Measurements from ENCODE around the gene EYS.
"Not testable (repeated sequence)": the region's sequence is repeated elsewhere in the genome, so short reads cannot be mapped to it uniquely, and the experiment has no call there.

The EYS gene

DNA sequence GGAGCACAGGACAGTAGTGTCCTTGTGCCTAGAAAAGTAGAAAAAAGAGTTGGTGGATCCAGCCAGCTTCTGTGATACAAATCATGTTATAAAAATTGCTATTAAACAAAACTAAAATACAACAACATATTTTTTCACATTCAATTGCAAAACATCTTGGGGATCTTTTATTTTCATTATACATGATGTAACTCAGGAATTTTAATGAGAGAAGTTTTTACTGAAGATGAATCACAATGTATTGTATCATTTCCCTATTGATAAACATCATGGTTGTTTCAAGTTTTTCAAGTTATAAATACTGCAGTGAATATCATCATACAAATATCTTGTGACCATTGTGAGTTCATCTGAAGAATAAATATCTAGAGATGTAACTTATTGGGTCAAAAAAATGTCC lies 1463.4 kb downstream of the EYS start:
- DNase-seq (ENCODE audit: low read depth in 3 of 3), result no peak

DNA sequence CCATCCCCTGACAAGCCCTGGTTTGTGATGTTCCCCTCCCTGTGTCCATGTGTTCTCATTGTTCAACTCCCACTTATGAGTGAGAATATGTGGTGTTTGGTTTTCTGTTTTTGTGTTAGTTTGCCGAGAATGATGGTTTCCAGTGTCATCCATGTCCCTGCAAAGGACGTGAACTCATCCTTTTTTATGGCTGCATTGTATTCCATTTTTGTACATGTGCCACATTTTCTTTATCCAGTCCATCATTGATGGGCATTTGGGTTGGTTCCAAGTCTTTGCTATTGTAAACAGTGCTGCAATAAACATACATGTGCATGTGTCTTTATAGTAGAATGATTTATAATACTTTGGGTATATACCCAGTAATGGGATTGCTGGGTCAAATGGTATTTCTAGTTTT lies 1468.1 kb downstream of the EYS start:
- not testable (repeated sequence) for DNase-seq (ENCODE audit: low read depth in 3 of 3)

DNA sequence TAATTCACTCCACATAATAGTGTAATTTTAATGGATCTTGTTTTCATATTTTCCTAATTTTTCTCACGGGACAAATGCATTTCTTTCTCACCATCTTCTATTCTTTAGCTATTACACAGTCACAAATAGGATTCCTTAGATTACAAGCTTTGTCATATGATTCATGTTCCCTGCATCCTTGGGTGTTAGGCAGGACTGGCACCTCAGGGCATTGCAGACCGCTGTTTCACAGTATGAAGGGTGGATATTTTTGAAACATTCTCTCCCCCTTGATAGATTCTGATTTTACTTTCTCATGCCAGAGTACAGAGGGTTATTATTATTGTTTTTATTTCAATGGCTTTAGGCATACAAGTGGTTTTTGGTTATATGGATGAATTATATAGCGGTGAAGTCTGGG lies 1469.0 kb downstream of the EYS start:
- DNase-seq (ENCODE audit: low read depth in 3 of 3), result no peak

DNA sequence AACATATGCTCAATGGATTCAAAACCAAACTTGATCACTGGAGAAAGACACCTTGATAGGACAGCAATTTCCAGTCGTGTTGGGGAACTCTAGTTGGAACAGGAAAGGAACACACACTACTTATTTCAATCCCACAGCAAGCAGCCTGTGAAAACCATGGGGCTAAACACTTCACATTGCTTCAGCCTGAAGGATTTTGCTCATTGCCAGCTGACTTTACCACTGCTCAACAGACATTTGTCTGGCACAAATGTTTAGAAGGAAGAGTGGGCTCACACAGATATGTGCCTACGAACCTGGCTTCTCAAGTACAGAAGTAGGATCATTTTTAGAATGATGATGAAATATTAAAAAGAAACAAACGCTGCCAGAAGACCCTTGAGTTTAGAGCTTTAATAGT lies 1473.3 kb downstream of the EYS start:
- DNase-seq (ENCODE audit: low read depth in 3 of 3), result no peak

DNA sequence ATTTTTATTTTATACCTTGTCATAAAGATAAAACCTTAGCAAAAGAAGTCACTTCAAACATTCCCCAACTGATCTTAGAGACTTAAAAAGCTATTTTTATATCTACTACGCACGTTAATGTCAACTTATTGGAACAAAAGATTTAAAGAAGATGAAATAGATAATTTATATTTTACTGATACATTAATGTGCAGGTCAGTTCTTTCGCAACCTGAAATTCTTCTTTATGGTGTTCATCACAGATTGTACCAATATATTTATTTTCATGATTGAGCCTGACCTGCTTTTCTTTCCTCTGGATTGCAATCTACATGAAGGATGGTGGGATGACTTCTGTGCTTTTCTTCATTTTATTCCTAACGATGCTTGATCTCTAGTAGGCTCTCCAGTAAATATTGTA lies 1475.1 kb downstream of the EYS start:
- DNase-seq (ENCODE audit: low read depth in 3 of 3), result no peak

DNA sequence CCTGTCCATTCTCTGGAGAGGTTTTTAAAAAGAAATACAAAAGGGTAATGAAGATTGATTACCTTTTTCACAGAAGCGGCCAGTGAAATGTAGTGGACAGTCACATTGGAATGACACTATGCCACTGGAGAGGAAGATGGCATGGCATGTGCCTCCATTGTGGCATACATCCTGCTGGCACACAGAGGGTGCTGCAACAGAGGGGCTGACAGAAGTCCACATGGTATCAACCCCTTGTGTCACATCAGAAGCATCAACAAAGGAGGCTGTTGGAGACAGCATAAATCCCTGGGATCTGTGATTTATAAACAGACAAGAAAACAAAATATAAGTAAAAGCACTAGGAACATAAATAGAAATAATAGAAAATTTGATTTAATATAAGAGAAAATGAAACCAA lies 1476.5 kb downstream of the EYS start:
- no peak for DNase-seq (ENCODE audit: low read depth in 3 of 3)

DNA sequence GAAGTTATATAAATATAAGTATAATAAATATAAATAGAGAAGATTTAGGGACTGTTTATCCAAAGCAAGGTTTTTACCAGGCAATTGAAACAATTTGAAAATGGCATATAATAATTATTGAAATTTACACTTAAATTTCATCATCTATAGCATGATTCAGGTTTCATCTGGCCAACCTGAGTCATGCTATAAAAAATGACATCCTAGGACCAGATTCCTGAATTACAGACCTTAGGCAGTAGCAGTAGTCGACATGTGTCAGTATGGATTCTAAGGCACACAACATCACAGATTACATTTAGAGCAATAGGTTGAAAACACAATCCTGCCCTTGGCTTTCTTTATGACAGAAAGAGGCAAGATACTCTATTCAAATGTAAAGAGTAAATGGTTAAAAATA lies 1479.2 kb downstream of the EYS start:
- no peak for DNase-seq (ENCODE audit: low read depth in 3 of 3)

DNA sequence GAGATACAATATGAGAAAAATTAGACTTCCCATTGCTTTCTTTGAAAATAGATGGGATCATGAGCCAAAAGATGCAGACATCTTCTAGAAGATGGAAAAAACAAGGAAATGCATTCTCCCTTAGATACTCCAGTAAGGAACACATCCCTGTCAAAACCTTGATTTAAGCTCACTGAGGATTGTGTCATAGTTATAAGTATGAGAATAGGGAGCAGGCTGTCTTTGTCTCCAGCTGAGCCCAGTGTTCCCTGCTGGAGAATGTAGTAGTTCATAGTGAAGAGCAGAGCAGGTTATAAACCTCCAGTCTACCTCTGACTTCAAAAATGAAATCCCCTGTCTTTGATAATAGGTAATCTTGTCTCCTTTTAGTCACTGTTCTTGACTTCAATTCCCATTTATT lies 1481.5 kb downstream of the EYS start:
- DNase-seq (ENCODE audit: low read depth in 3 of 3), result no peak

DNA sequence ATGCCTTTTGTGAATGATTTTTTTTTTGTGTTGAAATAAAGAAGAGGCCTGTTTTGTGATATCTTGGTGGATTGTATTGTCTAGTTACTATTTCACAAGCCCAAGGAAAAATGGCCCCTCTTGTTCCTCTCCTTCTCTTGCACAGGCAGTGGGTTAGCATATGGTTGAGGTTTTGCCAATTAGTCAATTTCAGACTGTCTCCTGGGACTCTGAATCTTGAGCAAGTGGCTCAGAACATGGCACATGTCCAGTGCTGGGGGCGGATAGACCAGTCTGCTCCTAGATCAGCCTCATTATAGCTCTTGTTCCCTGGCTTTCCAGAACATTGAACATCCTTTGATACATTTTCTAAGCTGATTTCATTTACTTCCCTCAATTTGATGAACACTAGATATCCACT lies 1482.2 kb downstream of the EYS start:
- DNase-seq (ENCODE audit: low read depth in 3 of 3), result no peak

DNA sequence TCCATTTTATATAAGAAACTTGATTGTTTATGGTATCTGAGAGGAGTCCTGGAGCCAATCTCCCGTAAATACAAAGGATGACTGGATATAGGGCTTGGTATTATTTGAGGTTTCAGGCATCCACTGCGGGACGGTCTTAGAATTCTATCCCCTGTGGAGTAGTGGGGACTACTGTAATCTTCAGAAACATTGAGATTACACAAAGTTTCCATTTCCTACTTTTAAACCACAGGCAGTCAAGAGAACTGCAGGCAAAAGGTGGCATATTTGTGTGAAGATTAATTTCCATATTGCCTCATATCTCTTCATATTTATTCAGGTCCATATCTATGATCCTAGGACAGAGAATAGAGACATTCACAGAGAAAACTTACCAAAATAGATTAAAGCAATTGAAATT lies 1485.2 kb downstream of the EYS start:
- no peak for DNase-seq (ENCODE audit: low read depth in 3 of 3)

DNA sequence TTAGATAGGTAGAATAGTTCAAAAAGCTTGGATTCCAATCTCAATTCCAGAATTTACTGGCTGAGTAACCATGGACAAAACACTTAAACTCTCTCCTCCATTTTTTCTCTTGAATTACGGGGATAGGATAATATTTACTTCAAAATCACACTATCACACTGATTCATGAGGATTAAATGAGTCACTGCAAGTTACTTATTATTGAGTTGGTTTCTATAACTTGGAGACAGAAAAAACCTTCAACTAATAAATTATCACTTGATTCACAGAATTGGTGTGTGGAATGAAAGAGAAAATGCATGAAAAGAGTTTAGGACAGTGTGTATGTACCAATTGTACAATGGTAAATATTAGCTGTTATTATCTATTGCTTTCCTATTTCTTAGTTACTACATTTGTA lies 1486.2 kb downstream of the EYS start:
- DNase-seq (ENCODE audit: low read depth in 3 of 3), result no peak

DNA sequence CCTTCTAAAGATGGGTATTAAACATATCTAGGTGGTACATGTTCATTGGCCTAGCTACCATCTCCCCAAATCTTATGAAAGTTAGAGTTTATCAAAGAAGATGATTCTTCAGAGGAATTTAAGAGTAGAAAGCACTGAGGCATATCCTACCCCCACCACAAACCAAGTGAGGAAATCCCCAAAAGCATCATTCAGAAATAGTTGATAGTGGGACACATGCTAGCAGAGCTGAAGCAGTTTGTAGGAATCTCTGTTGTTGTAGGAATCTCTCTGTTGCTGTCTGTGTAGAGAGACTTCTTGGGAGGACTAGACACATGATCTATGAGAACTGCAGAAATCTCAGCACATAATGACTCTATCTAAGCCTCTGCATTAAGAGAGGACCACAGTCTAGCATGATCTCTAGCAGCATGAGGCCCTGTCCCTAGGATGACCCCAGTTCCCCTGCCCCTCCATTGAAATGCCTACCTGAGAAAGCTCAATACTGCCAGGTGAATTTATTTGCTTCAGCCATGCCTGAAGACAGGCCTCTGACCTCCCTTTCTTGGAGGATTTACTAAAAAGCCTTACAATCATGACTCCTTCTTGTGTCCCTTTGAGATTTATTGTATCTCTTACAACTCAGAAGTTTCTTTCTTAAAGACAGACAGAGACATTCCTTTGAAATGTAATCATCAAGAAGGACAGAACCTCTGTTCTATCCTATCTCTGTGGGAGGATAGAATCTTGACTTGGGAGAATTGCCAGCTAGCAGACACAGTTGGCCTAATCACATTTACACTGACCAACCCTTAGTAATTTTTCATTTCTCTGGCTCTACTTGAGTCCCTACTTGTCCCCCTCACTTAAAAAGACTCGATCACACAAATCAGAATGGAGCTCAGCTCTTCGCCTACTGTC lies 1489.1 kb downstream of the EYS start:
- DNase-seq (ENCODE audit: low read depth in 3 of 3), result no peak

DNA sequence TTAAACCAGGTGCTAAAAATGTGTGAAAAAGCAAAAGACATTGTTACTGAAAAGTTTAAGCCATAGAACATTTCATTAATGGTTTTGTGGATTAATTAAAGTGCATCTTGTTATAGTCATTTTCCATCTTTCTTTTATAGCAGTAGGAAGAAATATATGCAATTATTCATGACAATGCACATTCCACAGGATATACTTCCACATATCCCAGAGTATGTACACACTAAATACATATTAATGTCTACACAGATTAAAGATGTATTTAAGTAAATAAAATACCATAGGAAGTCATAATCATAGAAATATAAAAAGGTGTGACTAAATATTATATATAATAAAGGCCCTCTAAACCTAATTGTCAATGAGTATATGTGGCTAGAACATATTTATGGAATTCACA lies 1492.7 kb downstream of the EYS start:
- DNase-seq (ENCODE audit: low read depth in 3 of 3), result no peak

DNA sequence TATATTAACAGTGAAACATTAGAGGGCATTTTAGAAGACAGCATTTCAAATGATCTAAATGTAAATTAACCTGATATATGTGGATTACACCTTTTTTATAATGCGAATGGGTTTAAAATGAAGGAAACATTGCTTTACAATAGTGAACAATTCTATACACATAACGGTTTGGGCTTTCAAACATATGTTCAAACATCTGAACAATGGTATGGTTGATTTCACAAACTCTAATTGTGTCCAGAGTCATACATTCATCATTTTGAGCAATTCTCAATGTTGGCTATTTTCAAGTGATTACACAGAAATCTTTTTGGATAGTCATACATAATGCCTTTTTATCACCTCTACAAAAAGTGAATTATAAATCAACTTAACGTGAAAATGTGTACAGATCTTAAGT lies 1493.3 kb downstream of the EYS start:
- no peak for DNase-seq (ENCODE audit: low read depth in 3 of 3)

DNA sequence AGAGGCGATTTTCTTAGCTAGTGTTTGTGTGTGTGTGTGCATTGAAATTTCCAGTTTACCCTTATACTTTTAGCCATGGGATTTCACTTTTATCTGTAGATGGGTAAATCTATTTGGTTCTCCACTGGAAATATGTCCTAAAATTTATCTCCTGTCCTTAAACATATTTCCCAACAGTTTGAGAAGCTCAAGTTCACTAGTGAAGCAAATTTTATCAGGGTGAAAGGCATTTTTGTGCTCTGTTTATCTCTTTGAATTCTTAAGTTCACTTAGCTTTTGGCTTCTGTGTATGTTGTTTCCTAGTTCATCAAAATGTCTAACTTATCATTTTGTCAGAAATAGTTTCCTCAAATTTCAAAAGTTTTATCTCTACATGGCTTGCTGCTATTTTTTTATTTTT lies 1509.8 kb downstream of the EYS start:
- no peak for DNase-seq (ENCODE audit: low read depth in 3 of 3)

DNA sequence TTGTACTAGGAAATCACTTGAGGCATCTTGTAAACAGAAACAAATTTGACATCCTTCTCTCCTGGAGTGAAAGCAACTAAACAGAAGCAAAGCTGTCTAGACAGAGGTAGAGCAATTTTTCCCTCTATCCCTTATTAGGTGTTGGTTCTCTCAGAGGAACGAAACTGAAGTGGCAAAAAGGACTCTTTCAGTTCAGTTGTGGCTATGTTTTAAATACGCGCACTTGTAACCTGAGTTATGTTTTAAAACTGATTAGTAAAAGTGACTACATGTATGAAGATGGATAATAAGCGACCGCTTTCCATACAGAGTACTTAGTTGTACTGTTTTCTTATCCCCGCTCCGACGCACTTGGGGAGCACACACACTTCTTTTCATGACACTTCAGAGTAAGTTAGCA lies 1520.4 kb downstream of the EYS start:
- DNase-seq (ENCODE audit: low read depth in 3 of 3), result no peak

DNA sequence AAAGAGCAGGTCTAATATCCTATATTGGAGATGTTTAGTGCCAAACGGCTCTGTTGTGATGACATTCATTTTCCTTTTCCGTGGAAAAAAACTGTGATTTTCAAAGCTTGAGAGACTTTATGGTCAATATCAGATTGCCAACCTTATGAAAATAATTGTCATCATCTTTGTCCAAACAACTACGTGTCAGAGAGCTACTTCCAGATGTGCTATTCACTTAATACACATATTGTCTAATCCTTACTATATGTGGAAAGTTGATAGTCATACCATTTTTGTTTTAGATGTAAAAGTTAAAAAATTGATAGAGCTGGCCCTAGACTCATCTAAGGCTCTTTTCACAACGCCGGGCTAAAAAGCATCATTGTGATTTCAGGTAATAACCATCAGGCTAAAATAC lies 1521.4 kb downstream of the EYS start:
- no peak for DNase-seq (ENCODE audit: low read depth in 3 of 3)

DNA sequence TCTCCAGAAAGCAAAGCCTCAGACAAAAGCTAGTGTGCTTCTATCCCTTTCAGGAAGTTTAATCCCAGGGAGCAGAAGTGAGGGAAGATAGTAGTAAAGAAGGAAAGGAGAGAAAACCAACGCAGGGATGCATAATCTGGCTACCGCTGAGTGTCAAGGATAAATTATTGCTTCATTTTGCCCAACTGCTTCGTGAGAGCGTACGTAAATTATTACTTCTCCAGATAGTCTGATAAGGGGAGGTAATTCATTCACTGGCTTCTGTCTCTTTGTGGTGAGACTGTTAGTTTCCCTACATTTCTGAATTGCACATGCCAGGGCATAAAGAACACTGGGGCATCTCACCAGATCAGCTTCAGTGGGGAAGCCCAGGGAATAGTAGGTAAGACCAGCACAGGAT lies 1531.7 kb downstream of the EYS start:
- no peak for DNase-seq (ENCODE audit: low read depth in 3 of 3)

DNA sequence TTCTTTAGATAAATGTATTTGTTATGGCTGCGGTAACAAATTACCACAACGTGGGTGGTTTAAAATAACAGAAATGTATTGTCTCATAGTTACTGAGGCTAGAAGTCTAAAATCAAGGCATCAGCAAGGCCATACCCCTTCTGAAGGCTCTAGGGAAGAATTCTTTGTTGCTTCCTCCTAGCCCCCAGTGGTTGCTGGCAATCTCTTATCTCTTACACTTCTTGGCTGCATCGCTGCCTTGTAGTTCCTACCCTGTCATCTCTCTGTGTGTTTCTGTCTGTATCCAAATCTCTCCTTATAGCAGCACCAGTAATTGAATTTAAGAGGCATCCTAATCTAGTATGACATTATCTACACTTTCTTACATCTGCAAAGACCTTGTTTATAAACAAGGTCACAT lies 1536.7 kb downstream of the EYS start:
- DNase-seq (ENCODE audit: low read depth in 3 of 3), result no peak

DNA sequence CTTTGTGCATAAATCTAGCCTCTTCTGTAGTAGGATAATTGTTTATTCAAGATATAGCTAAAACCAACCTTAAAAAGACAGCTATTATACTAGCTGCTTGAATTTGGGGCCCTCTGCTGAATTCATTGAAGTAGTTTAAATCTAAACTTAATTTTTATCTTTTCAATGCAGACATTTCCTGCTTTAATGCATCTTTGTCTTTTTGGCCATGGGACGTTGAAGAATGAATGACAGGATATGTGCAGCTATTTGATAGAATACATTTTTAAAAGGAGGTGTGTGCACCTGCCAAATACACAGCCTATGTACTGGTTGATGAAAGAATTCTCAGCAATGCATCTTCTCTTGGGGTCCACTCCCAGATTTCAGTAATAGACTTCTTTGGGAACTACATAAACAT lies 1546.5 kb downstream of the EYS start:
- DNase-seq (ENCODE audit: low read depth in 3 of 3), result no peak

DNA sequence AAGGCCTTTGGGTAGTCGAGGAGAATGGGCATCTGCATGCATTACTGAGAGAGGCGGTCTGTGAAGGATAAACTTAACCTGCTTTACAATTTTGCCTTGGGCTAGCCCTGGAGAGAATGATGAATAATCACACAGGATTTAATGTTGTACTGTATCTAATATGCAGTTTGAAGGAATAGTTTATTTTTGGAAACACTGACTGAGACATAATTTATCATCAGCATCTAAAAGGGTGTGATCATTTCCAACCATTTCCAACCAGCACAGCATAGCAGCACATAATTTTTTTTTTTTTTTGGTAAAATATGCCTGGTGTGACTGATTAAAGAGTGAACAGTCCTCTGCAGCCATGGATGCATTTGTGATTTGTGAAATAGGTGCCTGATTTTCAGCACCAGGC lies 1552.0 kb downstream of the EYS start:
- no peak for DNase-seq (ENCODE audit: low read depth in 3 of 3)

DNA sequence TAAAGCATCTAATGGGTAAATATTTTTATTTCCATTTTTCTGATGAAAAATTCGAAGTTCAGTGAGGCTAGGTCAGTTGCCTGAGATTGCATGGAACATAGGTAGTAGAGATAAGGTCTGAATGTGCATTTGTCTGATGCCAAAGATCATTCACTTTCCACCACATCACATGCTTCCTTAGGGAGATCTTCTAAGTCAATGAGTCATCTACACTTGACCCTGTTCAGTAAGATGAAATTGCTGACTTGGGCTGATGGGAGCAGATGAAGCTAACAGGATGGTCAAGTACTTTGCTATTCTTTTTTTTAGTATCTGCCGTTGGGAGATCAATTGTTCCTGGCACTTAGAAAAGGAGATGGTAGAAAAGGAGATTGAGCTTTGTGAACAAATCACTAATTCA lies 1560.2 kb downstream of the EYS start:
- DNase-seq (ENCODE audit: low read depth in 3 of 3), result no peak

DNA sequence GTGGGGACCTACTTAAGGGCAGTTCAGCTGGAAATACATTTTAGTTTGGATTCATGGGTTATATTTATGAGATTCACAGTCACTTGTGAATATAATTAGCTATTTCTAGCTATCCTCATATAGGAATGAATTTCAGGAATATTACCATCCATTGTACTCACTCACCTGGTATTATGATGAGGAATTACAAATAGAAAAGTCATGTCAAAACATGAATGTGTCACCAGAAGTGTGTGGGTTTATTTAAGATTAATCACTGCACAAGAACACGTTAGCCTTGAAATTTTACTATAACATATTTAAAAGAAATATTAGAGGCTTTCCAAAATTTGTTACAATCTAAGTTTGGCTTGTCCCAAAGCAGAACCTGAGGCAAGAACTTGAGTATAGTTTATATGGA lies 1560.9 kb downstream of the EYS start:
- DNase-seq (ENCODE audit: low read depth in 3 of 3), result no peak

DNA sequence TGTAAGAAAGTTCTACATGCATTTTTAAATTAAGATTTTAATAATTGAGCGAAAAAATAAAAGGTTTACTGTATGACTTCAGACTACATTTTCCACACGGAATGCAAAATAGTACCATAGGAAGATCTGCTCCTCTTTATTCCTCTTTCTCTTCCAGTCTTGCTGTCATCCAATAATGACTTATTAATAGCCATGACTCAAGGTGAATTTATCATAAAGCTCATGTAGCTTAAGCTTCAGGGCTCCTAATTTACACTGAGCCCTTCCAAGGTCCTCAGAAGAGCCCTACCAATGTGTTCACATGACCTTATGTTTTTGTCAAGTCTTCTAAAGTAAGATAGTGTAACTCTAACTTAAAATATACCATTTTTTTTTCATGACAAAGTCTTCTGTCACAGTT lies 1561.4 kb downstream of the EYS start:
- DNase-seq (ENCODE audit: low read depth in 3 of 3), result no peak

Measured in stimulated activated CD4-positive, alpha-beta T cell treated with anti-CD3 and anti-CD28 coated beads, TNF-alpha, amount 100 ng/mL, for 4 hours (primary cell).